Muscle layer of colon (tissue), 2 donors: ENCODE data around the gene KISS1.

Experiments used
- H3K27ac ChIP-seq: one replicate; pipeline ENCODE4 v1.7.0; 2013; ENCODE audit warnings: low read depth, mild to moderate bottlenecking, low read length, moderate library complexity
- H3K27me3 ChIP-seq, 2 donors: one replicate each; pipeline ENCODE4 v1.7.0; 2013; ENCODE audit warnings: low read length in 2 of 2, mild to moderate bottlenecking in 2 of 2; ENCODE audit not compliant: insufficient read depth in 2 of 2, control insufficient read depth in 1 of 2
- H3K36me3 ChIP-seq: one replicate; pipeline ENCODE4 v1.7.0; 2013; ENCODE audit warnings: mild to moderate bottlenecking, low read length; ENCODE audit not compliant: insufficient read depth
- H3K4me1 ChIP-seq: one replicate; pipeline ENCODE4 v1.7.0; 2013; ENCODE audit warnings: mild to moderate bottlenecking, low read length; ENCODE audit not compliant: insufficient read depth
- H3K4me3 ChIP-seq, 2 donors: one replicate each; pipeline ENCODE4 v1.7.0; 2013; ENCODE audit warnings: low read length in 2 of 2, low read depth in 1 of 2, mild to moderate bottlenecking in 1 of 2, moderate library complexity in 1 of 2
- H3K9ac ChIP-seq: one replicate; pipeline ENCODE4 v1.7.0; 2013; ENCODE audit warnings: low read length
- H3K9me3 ChIP-seq: one replicate; pipeline ENCODE4 v1.7.0; 2013; ENCODE audit warnings: mild to moderate bottlenecking, low read length
- donor health status: abdominal sarcoma.
- donor health status: Adenocarcinoma of cecum.

KISS1 gene

DNA sequence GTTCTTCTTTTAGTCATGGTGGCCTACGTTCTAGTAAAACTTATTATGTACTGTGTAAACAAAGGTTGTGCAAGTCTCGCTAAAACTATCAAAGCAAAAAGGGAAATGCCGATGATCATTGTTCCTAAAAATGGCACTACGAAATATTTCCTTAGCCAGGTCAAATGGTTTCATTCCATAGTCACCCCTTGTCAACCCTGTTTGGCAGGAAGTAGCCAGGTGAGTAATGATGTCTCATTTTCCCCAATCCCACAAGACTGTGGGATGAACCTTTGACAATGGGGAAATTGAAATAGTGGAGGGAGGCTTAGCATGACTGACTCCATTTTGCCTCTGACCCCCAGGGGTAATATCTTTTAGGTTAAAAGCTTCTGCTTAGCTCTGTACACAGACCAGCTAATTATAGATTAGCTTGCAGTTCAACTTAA is 24.5 kb downstream of the KISS1 start:
- Histone ChIP-seq H3K9ac (no peak overlapping the region), H3K4me1 (no peaks in the 10 kb centered on the region), H3K27ac (no peak overlapping the region), H3K36me3 (no peaks in the 10 kb centered on the region), H3K27me3 (no peaks in the 10 kb centered on the region), H3K4me3 (no peak overlapping the region), H3K9me3 (peaks cover 16% of the 10 kb centered on the region)

GRCh38 chr1:204170494-204171155 is 25.7 kb downstream of the KISS1 start:
- no peak overlapping the region for H3K4me3 ChIP-seq
- H3K4me1 ChIP-seq: no peaks in the 10 kb centered on the region
- no peak overlapping the region for H3K9ac ChIP-seq
- H3K27me3 ChIP-seq: no peaks in the 10 kb centered on the region
- peaks cover 16% of the 10 kb centered on the region for H3K9me3 ChIP-seq
- H3K36me3 ChIP-seq: no peaks in the 10 kb centered on the region
- H3K27ac ChIP-seq: no peak overlapping the region

DNA sequence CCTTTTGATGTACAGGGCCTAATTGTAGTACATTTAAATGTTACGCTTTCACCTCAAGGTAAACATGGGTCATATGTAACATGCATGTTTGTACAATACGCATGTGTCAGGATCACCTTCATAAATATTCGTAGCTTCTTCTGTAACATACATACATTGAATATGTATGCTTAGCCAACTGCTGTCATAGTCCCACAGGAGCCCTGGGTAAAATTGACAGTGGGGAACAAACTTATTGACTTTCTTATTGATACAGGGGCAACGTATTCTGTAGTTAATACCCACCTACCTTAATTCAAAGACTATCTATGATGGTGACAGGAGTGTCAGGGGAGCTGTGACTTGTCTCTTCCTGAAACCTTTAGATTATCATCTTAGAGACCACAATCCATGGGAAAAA is 26.4 kb downstream of the KISS1 start:
- no peak overlapping the region for H3K9ac ChIP-seq
- no peak overlapping the region for H3K4me3 ChIP-seq
- H3K9me3 ChIP-seq: peaks cover 16% of the 10 kb centered on the region
- H3K27me3 ChIP-seq: no peaks in the 10 kb centered on the region
- no peaks in the 10 kb centered on the region for H3K36me3 ChIP-seq
- H3K27ac ChIP-seq: no peak overlapping the region
- H3K4me1 ChIP-seq: no peaks in the 10 kb centered on the region

GRCh38 chr1:204167730-204168129 is 28.6 kb downstream of the KISS1 start:
- Histone ChIP-seq H3K27ac (no peak overlapping the region), H3K9me3 (peaks cover 16% of the 10 kb centered on the region), H3K4me3 (no peak overlapping the region), H3K4me1 (no peaks in the 10 kb centered on the region), H3K36me3 (no peaks in the 10 kb centered on the region), H3K27me3 (no peaks in the 10 kb centered on the region), H3K9ac (no peak overlapping the region)

DNA sequence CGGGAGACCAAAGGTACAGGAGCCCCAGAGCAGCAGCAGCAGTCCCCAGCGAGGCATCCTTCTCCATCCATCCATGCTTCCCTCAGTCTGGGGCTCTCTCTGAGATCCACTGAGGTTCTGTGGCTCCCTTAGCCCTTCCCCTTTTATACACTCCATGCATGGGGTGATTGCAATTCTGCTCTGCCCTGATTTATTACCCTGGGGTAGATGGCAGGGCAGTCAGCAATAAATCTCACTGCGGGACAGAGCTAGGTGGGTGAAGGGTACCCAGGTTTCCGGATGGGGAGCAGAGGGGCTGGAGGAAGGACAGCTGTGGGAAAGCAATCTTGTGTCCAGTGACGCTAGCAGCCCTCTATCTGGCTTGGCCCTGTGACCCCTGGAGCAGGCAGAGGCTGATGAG is 30.1 kb downstream of the KISS1 start, which contains the start of gene REN:
Gene REN (minus strand): TSS at position 119 of the 400 bp plus-strand sequence. CDS start 44 bp downstream, at position 75.
- H3K27me3 ChIP-seq: peaks cover 0 to 7% of the 10 kb centered on the region in 2 donors
- peaks cover 16% of the 10 kb centered on the region for H3K9me3 ChIP-seq
- H3K4me1 ChIP-seq: no peaks in the 10 kb centered on the region
- H3K9ac ChIP-seq: no peak within 1 kb of the TSS
- H3K27ac ChIP-seq: no peak within 1 kb of the TSS
- no peaks in the 10 kb centered on the region for H3K36me3 ChIP-seq
- H3K4me3 ChIP-seq: no peak within 1 kb of the TSS

- H3K27me3 ChIP-seq: peaks cover 0 to 8% of the 10 kb centered on the region in 2 donors
- H3K27ac ChIP-seq: no peak overlapping the region
- H3K9me3 ChIP-seq: no peaks in the 10 kb centered on the region
- H3K4me3 ChIP-seq: no peak overlapping the region
- H3K36me3 ChIP-seq: no peaks in the 10 kb centered on the region
- H3K4me1 ChIP-seq: no peaks in the 10 kb centered on the region
- H3K9ac ChIP-seq: no peak overlapping the region
These were observed 33.7 kb downstream of the KISS1 start for GRCh38 chr1:204162494-204163074.

GRCh38 chr1:204161609-204162493 is 34.4 kb downstream of the KISS1 start:
- peaks cover 0 to 8% of the 10 kb centered on the region in 2 donors for H3K27me3 ChIP-seq
- no peaks in the 10 kb centered on the region for H3K9me3 ChIP-seq
- H3K4me1 ChIP-seq: no peaks in the 10 kb centered on the region
- no peak overlapping the region for H3K27ac ChIP-seq
- no peaks in the 10 kb centered on the region for H3K36me3 ChIP-seq
- no peak overlapping the region for H3K9ac ChIP-seq
- H3K4me3 ChIP-seq: no peak overlapping the region

DNA sequence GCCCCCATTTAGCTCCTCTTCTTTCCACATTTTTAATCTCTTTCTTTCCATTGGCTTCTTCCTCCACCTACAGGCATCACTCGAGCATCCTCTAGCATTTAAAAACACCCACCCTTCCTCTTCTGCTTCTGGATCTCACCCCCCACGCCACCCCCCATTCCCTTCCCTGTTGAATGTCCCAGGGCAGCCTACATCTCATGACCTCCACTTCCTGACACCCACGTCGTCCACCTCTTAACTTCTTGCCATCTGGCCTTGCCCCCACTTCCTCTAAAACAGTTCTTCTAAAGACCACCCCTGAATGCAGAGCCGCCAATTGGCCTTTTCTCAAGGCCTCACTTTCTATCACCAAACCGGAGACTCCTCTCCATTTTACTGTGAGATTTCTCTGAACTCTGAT is 38.3 kb downstream of the KISS1 start:
- no peaks in the 10 kb centered on the region for H3K4me1 ChIP-seq
- H3K27ac ChIP-seq: no peak overlapping the region
- H3K36me3 ChIP-seq: no peaks in the 10 kb centered on the region
- no peak overlapping the region for H3K4me3 ChIP-seq
- peaks cover 4 to 8% of the 10 kb centered on the region in 2 donors for H3K27me3 ChIP-seq
- H3K9me3 ChIP-seq: no peaks in the 10 kb centered on the region
- H3K9ac ChIP-seq: no peak overlapping the region

DNA sequence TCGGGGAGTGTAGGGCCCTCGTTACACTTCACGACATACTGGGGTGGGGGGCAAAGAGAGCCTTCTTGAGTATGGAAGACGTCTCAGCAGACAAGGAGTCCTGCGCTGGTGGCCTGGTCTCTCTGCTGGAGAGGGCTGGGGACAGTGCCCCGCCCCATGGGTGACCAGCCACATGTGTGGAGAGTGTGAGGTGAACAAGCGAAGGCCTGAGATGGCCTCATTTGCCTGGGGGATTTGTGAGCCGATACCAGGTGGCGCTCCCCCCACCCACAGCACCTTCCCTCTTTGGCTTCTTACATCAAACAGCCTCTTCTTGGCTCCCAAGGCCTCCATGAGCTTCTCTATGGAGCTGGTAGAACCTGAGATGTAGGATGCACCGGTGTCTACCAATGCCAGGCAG is 40.4 kb downstream of the KISS1 start:
- Histone ChIP-seq H3K36me3 (no peaks in the 10 kb centered on the region), H3K4me3 (no peak overlapping the region), H3K9me3 (no peaks in the 10 kb centered on the region), H3K27ac (no peak overlapping the region), H3K4me1 (peaks cover 7% of the 10 kb centered on the region), H3K9ac (no peak overlapping the region), H3K27me3 (peaks cover 0 to 4% of the 10 kb centered on the region in 2 donors)

DNA sequence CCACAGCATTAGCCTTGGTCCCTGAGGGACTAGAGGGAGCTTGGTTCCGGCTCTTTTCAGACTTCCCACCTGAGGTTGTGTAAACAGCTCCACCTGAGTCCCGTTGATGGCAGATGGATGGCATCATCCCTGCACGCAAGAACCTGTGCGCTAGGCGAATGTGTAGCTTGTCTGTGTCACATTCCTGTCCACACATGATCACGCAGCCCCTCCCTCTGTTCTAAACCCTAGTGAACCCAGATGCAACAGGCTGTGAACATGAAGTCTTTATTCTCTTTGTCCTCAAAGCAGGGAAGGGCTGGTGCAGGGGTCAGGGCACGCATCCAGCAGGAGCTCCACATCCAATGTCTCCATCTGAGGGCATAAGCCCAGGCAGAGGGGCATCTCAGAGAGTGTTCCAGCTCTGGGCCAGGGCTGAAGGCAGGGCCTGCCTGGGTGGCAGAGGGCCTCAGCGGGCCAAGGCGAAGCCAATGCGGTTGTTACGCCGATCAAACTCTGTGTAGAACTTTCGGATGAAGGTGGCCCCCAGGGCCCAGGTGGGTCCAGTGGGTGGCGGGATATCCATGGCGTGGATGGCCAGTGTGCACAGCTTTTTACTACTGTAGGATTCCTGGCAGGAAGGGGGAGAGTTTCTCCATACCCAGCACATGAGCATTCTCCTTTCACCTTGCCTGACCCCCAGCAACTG is 41.6 kb downstream of the KISS1 start:
- Histone ChIP-seq H3K27ac (no peak overlapping the region), H3K27me3 (peaks cover 0 to 4% of the 10 kb centered on the region in 2 donors), H3K36me3 (no peaks in the 10 kb centered on the region), H3K9me3 (no peaks in the 10 kb centered on the region), H3K4me1 (peaks cover 7% of the 10 kb centered on the region), H3K9ac (no peak overlapping the region), H3K4me3 (no peak overlapping the region)

GRCh38 chr1:204153667-204154066 is 42.6 kb downstream of the KISS1 start:
- peaks cover 0 to 4% of the 10 kb centered on the region in 2 donors for H3K27me3 ChIP-seq
- H3K9me3 ChIP-seq: no peaks in the 10 kb centered on the region
- no peaks in the 10 kb centered on the region for H3K36me3 ChIP-seq
- H3K9ac ChIP-seq: no peak overlapping the region
- H3K27ac ChIP-seq: no peak overlapping the region
- H3K4me1 ChIP-seq: peaks cover 7% of the 10 kb centered on the region
- no peak overlapping the region for H3K4me3 ChIP-seq
